Retinal pigment epithelial cell (primary cell): Measurements from ENCODE around the gene ZNF329.

Experiments
- DNase-seq: peaks from one replicate; pipeline ENCODE4 v3.0.0-alpha.2; 2010; ENCODE audit warnings: low read depth
- H3K4me3 ChIP-seq: 2 replicates; pipeline ENCODE4 v1.5.1; 2011; ENCODE audit warnings: mild to moderate bottlenecking, low read length, control low read depth, moderate library complexity
- TF ChIP-seq, protein P1 (sequence below): conservative IDR thresholded peaks from 2 replicates; pipeline ENCODE4 v1.5.1; 2011; ENCODE audit warnings: low read depth, low read length, control low read depth, inconsistent platforms

The ZNF329 gene

DNA sequence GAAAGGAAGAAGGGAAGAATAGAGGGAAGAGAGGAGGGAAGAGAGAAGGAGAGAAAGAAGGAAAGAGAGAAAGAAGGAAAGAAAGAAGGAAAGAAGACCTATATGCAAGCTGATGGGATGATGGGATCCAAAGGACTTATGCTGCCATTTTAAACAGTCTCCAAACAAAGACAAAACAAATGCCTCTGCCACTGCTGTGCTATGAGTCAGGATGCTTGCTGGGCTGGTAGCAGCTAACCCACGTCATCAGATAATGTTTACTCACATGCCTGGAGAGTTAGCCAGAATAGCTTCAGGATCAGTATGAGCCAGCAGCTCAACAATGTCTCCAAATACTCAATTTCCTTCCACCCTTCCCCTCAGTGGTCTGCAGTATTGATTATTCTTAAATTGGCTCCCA, 20.3 kb upstream of the ZNF329 start:
- H3K4me3 ChIP-seq, result no peak overlapping the region
- TF ChIP-seq, protein P1, sequence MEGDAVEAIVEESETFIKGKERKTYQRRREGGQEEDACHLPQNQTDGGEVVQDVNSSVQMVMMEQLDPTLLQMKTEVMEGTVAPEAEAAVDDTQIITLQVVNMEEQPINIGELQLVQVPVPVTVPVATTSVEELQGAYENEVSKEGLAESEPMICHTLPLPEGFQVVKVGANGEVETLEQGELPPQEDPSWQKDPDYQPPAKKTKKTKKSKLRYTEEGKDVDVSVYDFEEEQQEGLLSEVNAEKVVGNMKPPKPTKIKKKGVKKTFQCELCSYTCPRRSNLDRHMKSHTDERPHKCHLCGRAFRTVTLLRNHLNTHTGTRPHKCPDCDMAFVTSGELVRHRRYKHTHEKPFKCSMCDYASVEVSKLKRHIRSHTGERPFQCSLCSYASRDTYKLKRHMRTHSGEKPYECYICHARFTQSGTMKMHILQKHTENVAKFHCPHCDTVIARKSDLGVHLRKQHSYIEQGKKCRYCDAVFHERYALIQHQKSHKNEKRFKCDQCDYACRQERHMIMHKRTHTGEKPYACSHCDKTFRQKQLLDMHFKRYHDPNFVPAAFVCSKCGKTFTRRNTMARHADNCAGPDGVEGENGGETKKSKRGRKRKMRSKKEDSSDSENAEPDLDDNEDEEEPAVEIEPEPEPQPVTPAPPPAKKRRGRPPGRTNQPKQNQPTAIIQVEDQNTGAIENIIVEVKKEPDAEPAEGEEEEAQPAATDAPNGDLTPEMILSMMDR, result no peak
- no peak for DNase-seq

DNA sequence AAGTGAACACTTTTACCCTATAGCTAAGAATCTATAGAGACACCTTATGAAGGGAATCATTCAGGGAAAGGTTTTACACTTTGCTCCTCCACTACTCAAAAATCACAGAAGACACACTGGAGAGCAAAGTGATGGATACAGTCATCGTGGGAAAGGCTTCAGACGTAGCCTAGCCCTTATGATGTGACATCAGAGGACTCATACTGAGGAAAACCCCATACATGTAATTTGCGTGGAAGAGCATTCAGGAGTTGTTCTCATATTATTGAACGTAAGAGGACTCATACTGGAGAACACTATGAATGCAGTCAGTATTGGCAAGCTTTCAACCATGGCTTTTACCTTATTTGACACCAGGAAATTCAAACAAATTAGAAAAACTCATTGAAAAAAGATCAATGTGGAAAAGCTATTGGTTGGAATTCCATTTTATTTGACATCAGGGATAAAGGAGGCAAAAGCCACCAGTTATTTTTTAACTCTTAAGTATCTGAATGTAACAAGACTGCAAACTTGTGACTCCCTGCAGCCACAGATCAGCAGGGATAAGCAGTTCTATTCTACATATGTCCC, 16.2 kb upstream of the ZNF329 start:
- no peak overlapping the region for H3K4me3 ChIP-seq
- TF ChIP-seq, protein P1, result no peak
- no peak for DNase-seq

DNA sequence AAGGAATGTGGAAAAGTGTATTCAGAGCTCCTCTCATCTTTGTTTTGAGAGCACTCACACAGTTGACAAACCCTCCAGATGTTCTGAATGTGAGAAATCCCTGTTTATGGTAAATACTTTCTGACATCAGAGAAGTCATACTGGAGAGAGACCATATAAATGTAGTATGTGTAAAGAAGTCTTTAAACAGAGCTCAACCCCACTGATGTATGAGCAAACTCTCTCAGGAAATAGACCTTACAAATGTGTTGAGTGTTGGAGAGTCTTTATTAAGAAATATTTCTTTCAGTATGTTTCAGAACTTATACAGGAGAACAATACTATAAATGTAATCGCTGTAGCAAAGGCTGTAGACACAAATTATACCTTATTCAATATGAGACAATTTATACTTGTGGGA, 15.7 kb upstream of the ZNF329 start:
- H3K4me3 ChIP-seq, result no peak overlapping the region
- TF ChIP-seq, protein P1, result no peak
- DNase-seq, result no peak

DNA sequence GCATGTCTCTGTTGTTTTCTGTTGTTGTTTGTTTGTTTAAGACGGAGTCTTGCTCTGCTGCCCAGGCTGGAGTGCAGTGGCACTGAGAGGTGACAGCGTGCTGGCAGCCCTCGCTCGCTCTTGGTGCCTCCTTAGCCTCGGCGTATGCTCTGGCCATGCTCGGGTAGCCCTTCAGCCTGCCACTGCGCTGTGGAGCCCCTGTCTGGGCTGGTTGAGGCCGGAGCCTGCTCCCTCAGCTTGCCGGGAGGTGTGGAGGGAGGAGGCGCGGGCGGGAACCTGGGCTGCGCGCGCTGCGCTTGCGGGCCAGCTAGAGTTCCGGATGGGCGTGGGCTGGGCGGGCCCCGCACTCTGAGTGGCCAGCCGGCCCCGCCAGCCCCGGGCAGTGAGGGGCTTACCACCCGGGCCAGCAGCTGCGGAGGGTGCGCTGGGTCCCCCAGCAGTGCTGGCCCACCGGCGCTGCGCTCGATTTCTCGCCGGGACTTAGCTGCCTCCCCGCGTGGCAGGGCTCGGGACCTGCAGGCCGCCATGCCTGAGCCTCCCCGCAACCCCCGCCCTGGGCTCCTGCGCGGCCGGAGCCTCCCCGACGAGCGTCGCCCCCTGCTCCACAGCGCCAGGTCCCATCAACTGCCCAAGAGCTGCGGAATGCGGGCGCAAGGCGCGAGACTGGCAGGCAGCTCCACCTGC, 6.6 kb upstream of the ZNF329 start:
- TF ChIP-seq, protein P1, result no peak
- DNase-seq, result no peak
- H3K4me3 ChIP-seq, result no peak overlapping the region

DNA sequence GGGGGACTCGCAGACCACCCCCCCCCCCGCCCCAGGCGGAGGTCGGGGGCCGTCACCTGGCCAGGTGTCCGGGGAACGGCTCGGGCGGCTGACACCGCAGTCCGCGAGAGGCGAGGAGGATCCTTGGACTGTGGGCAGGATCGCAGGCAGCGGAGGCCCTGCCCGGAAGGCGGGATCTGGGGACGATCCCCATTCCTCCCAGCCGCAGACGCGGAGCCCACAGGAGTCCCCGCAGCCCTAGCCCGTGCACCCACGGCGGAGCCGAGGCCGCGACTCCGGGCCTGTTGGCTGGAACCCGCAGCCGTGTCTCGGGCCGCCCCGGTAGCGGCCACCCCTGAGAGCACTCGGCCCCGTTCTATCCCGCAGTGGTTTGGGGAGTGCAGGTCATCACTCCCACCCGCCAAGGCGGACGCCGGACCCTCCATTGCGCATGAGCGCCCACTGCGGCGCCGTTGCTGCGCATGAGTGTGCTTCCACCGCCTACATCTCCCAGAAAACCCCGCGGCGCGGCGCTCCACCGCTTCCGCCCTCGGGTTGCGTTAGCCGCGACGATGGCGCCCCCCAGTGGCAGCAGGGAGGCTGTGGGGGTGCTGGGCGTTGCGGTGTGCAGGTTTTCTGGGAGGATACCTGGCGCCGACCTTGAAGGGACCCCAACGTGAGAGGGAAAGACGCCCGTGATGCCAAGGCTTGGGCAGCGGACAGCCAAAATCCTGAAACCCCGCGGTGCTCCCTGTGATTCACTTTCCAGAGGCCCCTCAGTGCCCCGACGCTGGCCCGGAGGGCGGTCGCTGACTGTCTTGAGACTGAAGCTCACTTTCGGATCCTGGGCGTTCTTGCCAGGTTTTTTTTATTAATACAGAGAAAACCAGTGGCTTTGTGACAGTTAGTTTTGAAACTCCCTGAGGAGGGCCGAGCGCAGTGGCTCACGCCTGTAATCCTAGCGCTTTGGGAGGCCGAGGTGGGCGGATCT, 4.4 kb upstream of the ZNF329 start:
- peak; percentile 64 for DNase-seq
- TF ChIP-seq, protein P1, result peak; percentile 90
- H3K4me3 ChIP-seq, result peak overlapping the region; percentile 78

DNA sequence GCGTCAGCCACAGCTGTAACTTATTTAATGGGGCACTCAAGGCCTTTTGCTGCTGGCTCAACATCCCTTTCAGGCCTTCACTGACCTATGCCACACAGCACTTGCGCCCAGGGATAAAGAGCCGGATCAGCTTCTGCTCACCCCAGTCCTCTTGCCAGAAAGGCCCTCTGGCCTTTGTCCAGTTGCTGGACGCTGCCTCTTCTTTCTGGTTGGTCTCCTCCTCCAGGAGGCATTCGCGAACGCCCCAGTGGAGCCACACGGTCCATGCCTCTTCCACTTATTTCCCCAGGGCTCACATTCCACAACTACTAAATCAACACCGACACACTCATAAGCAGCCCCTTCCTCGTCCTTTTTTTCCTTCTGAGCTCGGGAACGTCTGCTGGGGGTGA, 3.7 kb upstream of the ZNF329 start:
- H3K4me3 ChIP-seq, result peak overlapping the region; percentile 78
- DNase-seq, result no peak
- TF ChIP-seq, protein P1, result no peak
